RWPE1 (cell line): ENCODE measurements around the gene SVEP1.

Source experiments
- CTCF ChIA-PET: fragments of 350-600 bp; sonication (Branson Sonifier 250); formaldehyde crosslinking; extraction: SDS; loops from one replicate; lab custom pipeline; 2021; lab: Yijun Ruan, JAX
- POLR2A ChIA-PET: fragments of 400-600 bp; formaldehyde crosslinking; extraction: SDS; loops from one replicate; lab custom pipeline; 2020; ENCODE audit warnings: antibody characterized with exemption; ENCODE audit not compliant: low non-redundant PET; lab: Yijun Ruan, JAX
- DNase-seq: peaks from one replicate; pipeline ENCODE4 v3.0.0; 2012; ENCODE audit warnings: low spot score
- H3K27ac ChIP-seq: fragments of 450-650 bp; 2 replicates; pipeline ENCODE4 v1.5.1; 2017
- CTCF ChIP-seq: fragments of 450-650 bp; conservative IDR thresholded peaks from 2 replicates; pipeline ENCODE4 v1.5.1; 2017; ENCODE audit warnings: low read depth, mild to moderate bottlenecking

Gene SVEP1

GRCh38 chr9:110499608-110500007 is 79.9 kb downstream of the SVEP1 start:
- no peak overlapping the region for H3K27ac ChIP-seq
- TF ChIP-seq CTCF: no peak
- POLR2A ChIA-PET: no interaction called here
- DNase-seq: no peak
- CTCF ChIA-PET: no interaction called here

GRCh38 chr9:110487196-110487595 is 92.3 kb downstream of the SVEP1 start:
- POLR2A ChIA-PET: no interaction called here
- H3K27ac ChIP-seq: no peak overlapping the region
- TF ChIP-seq CTCF: no peak
- CTCF ChIA-PET: interaction anchor here (0.6 to 0.8 kb wide), 2 partner anchors 136 to 267 kb away, joined by 3 to 4 read pairs; no protein-coding TSS in a partner anchor
- DNase-seq: no peak

GRCh38 chr9:110486218-110486617 is 93.3 kb downstream of the SVEP1 start:
- POLR2A ChIA-PET: no interaction called here
- H3K27ac ChIP-seq: no peak overlapping the region
- DNase-seq: no peak
- CTCF ChIA-PET: interaction anchor here (0.7 kb wide), 1 partner anchor 132 kb away, joined by 4 read pairs; no protein-coding TSS in a partner anchor
- no peak for TF ChIP-seq CTCF

GRCh38 chr9:110479481-110479880 is 100.1 kb downstream of the SVEP1 start:
- H3K27ac ChIP-seq: no peak overlapping the region
- no peak for TF ChIP-seq CTCF
- ChIA-PET CTCF (no interaction called here), POLR2A (no interaction called here)
- DNase-seq: no peak

GRCh38 chr9:110476251-110476650 is 103.3 kb downstream of the SVEP1 start:
- no peak for DNase-seq
- ChIA-PET CTCF (no interaction called here), POLR2A (no interaction called here)
- no peak for TF ChIP-seq CTCF
- H3K27ac ChIP-seq: no peak overlapping the region

- ChIA-PET CTCF (no interaction called here), POLR2A (no interaction called here)
- DNase-seq: no peak
- TF ChIP-seq CTCF: no peak
- no peak overlapping the region for H3K27ac ChIP-seq
Observed at GRCh38 chr9:110472111-110472510, 107.4 kb downstream of the SVEP1 start.

GRCh38 chr9:110468950-110469349 is 110.6 kb downstream of the SVEP1 start:
- TF ChIP-seq CTCF: no peak
- DNase-seq: no peak
- POLR2A ChIA-PET: interaction anchor here (0.6 kb wide), 1 partner anchor 506 kb away, joined by 4 read pairs; no protein-coding TSS in a partner anchor
- CTCF ChIA-PET: interaction anchor here (0.7 kb wide), 1 partner anchor 715 kb away, joined by 5 read pairs; no protein-coding TSS in a partner anchor
- H3K27ac ChIP-seq: no peak overlapping the region
